ENCODE data around the gene RIMKLB. TPM values are rescaled to one million over a fixed set of nuclear protein-coding genes. Genes with fewer than 3 reads are reported as not detected.
"Not testable (repeated sequence)": the region's sequence is repeated elsewhere in the genome, so short reads cannot be mapped to it uniquely, and the experiment has no call there.

The RIMKLB gene
- polyA plus RNA-seq, 3 donors from 2014 or later = 0.13 to 4.1 (median 1.6) TPM

DNA sequence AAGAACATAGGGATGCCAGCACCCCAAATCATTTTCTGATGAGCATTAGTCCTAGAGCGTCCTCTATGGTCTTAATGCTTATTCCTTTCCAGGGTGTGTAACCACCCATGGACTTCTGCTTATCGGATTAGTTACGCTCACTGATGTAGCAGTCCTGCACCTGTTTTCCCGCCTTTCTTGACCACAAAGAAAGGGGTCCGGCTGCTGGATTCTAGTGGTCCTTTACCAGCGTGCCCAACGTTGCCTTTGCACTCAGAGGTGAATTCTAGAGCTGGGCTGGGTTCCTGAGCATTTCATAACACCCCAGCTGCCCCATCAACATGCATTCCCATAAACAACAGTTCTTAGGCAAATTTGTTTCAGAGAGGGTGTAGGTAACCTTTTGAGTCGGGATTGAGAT, 68.3 kb downstream of the RIMKLB start:
- H3K4me1 Mint-ChIP-seq; H3K4me3 Mint-ChIP-seq; DNase-seq; H3K9me3 Mint-ChIP-seq; H3K27me3 Mint-ChIP-seq (ENCODE audit: low read depth in 3 of 3); H3K27ac Mint-ChIP-seq; H3K36me3 Mint-ChIP-seq: not testable (repeated sequence)

DNA sequence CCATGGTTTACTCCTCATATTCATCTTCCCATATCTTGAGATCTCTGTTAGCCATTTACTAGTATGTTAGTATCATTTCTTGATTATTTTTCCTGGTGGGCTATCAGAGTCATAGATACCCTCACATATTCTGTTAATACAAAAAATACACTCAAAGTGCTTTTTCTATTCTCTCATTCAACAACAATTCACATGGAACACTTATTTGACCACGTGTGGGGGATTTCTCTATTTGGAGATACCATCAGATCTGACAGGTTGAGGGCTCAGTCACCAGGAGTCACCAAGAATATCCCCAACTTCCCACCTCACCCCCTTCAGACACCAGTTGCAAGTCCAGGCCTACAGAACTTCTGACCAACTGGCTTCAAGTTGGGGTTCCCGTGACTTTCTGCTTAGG, 72.7 kb downstream of the RIMKLB start:
- no peaks in the 10 kb centered on the region for H3K27me3 Mint-ChIP-seq (ENCODE audit: low read depth in 3 of 3)
- no peak for DNase-seq
- H3K4me3 Mint-ChIP-seq = no peak overlapping the region
- no peak overlapping the region for H3K27ac Mint-ChIP-seq
- no peaks in the 10 kb centered on the region for H3K4me1 Mint-ChIP-seq
- peaks cover 0 to 14% (median 10%) of the 10 kb centered on the region in 3 donors for H3K36me3 Mint-ChIP-seq
- no peaks in the 10 kb centered on the region for H3K9me3 Mint-ChIP-seq

DNA sequence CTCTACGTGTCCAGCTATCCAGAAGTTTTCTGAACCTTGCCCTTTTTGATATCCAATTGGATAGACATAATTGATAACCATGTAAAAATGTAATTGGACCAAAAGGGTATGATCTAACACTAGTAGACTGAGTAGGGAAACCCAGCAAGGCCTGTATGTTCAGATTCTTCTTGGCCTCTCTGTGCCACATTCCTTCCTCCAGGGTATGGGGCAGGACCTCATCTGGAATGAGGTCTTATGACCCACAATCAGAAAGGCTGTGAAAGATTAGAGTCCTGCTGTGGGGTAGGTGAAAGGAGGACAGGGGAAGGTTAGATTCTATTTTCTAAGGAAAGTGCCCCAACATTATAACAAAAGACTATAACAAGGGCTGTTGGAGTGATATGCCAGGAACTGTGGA, 73.3 kb downstream of the RIMKLB start:
- no peak for DNase-seq
- H3K4me1 Mint-ChIP-seq = no peaks in the 10 kb centered on the region
- H3K27me3 Mint-ChIP-seq (ENCODE audit: low read depth in 3 of 3) = no peaks in the 10 kb centered on the region
- H3K4me3 Mint-ChIP-seq = no peak overlapping the region
- peaks cover 0 to 18% (median 10%) of the 10 kb centered on the region in 3 donors for H3K36me3 Mint-ChIP-seq
- H3K27ac Mint-ChIP-seq = no peak overlapping the region
- H3K9me3 Mint-ChIP-seq = no peaks in the 10 kb centered on the region

DNA sequence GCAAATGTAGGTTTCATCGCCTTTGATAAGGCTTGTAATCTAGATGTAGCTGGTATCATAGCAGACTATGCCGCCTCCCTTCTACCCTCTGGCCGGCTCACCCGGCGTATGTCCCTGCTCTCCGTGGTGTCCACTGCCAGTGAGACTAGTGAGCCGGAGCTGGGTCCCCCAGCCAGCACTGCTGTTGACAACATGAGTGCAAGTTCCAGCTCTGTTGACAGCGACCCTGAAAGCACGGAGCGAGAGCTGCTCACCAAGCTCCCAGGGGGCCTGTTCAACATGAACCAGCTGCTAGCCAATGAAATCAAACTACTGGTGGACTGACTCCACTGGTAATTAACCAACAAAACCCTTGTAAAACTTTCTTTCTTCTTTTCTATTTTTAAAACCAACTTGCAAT, 75.7 kb downstream of the RIMKLB start:
- Mint-ChIP-seq H3K27me3 (ENCODE audit: low read depth in 3 of 3) (peaks cover 0 to 2% (median 0%) of the 10 kb centered on the region in 3 donors), H3K27ac (no peak overlapping the region), H3K4me1 (no peaks in the 10 kb centered on the region), H3K9me3 (no peaks in the 10 kb centered on the region), H3K4me3 (no peak overlapping the region), H3K36me3 (peaks cover 0 to 23% (median 15%) of the 10 kb centered on the region in 3 donors)
- DNase-seq = no peak

DNA sequence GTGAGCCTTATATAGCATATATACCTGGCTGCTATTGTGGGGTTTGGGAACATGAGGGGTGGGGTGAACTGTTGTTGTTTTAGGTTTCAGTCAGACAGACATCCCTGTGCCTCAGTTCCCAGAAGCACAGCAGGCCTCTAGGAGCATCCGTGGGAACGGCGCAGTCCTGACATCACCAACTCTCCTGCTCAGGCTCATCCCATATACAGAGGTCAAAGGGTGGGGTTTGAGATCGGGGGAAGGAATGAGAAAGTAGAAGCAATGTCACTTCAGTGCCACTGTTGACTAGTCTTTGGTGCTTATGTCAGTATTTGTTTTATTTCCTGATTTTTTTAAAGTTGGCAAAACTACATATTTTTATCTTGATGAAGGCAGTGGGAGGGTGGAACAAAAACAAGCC, 81.5 kb downstream of the RIMKLB start:
- DNase-seq = no peak
- Mint-ChIP-seq H3K36me3 (peaks cover 8 to 27% (median 22%) of the 10 kb centered on the region in 3 donors), H3K27me3 (ENCODE audit: low read depth in 3 of 3) (peaks cover 0 to 2% (median under 1%) of the 10 kb centered on the region in 3 donors), H3K9me3 (no peaks in the 10 kb centered on the region), H3K27ac (no peak overlapping the region), H3K4me1 (no peaks in the 10 kb centered on the region), H3K4me3 (no peak overlapping the region)

DNA sequence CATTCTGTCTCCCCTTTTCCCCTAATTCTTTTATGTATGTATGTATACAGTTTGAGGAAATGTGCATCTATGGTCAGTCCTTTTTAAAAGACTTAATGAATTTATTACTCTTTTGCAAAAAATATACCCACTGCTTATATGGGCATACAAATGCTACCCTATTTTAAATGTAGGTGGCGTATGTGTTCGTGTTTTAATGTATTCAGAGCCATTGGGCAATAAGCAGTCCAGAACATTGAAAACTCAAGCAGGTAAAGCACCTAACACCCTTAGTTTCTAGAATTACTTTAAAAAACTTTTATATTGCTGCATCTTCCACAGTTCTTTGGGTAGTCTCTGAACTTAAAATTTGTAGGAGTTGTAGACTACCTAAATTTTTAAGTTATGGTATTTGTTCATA, 82.1 kb downstream of the RIMKLB start:
- H3K36me3 Mint-ChIP-seq = peaks cover 8 to 22% (median 21%) of the 10 kb centered on the region in 3 donors

DNA sequence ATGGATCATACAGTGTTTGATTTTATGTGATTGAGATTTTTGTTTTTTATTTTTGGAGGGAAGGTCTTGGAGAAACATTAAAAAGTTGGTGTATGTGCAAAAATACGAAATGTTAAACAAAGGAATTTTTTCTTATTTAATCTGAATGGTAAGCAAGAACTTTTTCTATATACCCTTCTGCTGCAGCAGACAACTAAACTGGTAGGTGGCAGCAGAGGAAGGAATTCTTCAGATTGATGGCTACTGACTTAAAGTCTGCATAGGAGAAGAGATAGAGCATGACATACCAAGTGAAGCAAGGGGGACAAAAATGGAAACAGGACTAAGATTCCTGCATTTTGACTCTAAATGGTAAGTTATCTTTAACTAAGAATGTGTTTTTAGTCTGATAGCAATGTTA, 82.6 kb downstream of the RIMKLB start:
- Mint-ChIP-seq H3K9me3 (no peaks in the 10 kb centered on the region), H3K36me3 (peaks cover 8 to 20% (median 16%) of the 10 kb centered on the region in 3 donors), H3K27ac (no peak overlapping the region), H3K4me3 (no peak overlapping the region), H3K27me3 (ENCODE audit: low read depth in 3 of 3) (peaks cover 0 to 2% (median 2%) of the 10 kb centered on the region in 3 donors), H3K4me1 (no peaks in the 10 kb centered on the region)
- no peak for DNase-seq

More for the DNA sequence above, 82.1 kb downstream of the RIMKLB start:
- no peak overlapping the region for H3K4me3 Mint-ChIP-seq
- H3K9me3 Mint-ChIP-seq = no peaks in the 10 kb centered on the region
- DNase-seq = no peak
- peaks cover 0 to 2% (median 2%) of the 10 kb centered on the region in 3 donors for H3K27me3 Mint-ChIP-seq (ENCODE audit: low read depth in 3 of 3)
- no peaks in the 10 kb centered on the region for H3K4me1 Mint-ChIP-seq
- H3K27ac Mint-ChIP-seq = no peak overlapping the region

DNA sequence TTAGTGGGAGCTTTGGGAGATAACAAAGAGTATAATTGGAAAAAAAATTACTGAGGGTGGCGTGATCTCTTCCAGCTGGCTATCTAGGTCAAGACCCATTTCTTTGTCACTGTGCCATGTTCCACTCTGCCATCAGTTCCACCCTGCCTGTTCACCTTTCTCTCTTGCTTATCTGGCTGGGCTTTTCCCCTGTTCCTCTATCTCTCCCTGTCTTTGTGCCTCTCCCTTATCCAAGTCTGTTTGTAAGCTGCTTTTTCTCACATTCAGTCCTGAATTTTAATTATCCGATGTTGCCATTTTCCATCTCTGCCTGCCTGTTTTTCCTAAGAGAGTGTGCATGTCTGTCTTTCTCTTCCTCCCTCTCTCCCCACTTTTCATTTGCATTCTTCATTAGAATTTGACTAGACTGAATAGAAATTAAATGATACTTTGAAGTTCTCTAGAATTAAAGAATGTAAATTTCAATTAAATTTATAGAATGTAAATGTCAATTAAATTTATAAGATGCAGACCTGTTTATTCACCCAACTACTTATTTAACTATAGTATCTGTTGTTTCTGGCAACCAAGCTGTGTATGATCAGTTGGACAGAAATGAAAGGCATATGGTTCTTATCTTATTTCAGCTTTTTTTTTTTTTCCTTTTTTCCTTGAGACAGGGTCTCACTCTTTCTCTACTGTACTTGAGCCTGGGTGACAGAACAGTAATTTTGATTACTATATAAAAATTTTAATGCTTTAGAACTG, 83.8 kb downstream of the RIMKLB start:
- H3K27ac Mint-ChIP-seq = no peak overlapping the region
- no peak for DNase-seq
- H3K4me3 Mint-ChIP-seq = no peak overlapping the region
- peaks cover 8 to 20% (median 11%) of the 10 kb centered on the region in 3 donors for H3K36me3 Mint-ChIP-seq
- H3K9me3 Mint-ChIP-seq = no peaks in the 10 kb centered on the region
- H3K27me3 Mint-ChIP-seq (ENCODE audit: low read depth in 3 of 3) = peaks cover 0 to 2% (median 2%) of the 10 kb centered on the region in 3 donors
- H3K4me1 Mint-ChIP-seq = no peaks in the 10 kb centered on the region

DNA sequence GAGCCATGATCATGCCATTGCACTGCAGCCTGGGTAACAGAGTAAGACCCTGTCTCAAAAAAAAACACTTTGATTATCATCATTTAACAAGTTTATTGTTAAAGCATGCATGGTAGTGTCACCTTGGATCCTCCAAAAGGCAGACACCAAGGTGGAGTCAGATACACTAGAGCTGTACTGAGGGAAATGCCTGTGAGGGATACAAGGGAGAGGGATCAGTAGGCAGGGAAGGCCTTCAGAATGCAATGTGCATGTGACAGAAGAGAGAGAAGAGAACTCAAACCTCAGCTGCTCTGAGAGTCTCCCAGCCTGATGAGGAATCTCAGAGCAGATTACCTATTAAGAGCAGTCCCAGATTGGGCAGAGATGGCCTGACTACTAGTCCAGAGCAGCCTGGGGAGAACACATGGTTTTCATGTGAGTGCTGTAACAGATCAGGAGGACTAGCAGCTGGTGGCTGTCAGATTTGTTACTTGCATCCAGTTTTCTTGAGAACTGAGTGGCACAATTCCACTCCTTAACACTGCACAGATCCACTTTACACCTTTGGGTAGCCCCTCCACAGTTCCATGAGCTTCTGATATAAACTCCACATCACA, 86.6 kb downstream of the RIMKLB start:
- peaks cover 0 to 2% (median 0%) of the 10 kb centered on the region in 3 donors for H3K27me3 Mint-ChIP-seq (ENCODE audit: low read depth in 3 of 3)
- no peaks in the 10 kb centered on the region for H3K9me3 Mint-ChIP-seq
- H3K27ac Mint-ChIP-seq = no peak overlapping the region
- H3K36me3 Mint-ChIP-seq = peaks cover 4 to 12% (median 8%) of the 10 kb centered on the region in 3 donors
- H3K4me3 Mint-ChIP-seq = no peak overlapping the region
- DNase-seq = no peak
- no peaks in the 10 kb centered on the region for H3K4me1 Mint-ChIP-seq

DNA sequence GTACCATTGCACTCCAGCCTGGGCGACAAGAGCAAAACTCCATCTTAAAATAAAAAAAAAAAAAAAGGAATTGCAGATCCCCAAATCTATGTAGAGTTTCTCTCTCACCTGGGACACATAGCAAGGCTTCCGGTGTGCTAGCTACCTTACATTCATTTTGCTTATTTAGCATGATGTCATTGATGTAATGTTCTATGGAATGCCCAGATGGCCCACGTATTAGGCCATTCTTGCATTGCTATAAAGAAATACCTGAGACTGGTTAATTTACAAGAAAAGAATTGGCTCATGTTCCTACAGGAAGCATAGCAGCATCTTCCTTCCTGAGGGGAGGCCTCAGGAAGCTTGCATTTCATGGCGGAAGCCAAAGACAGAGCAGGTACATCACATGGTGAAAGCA, 87.7 kb downstream of the RIMKLB start:
- Mint-ChIP-seq H3K4me1 (no peaks in the 10 kb centered on the region), H3K4me3 (no peak overlapping the region), H3K27ac (no peak overlapping the region), H3K9me3 (no peaks in the 10 kb centered on the region), H3K27me3 (ENCODE audit: low read depth in 3 of 3) (peaks cover 0 to 2% (median 0%) of the 10 kb centered on the region in 3 donors), H3K36me3 (peaks cover 4 to 12% (median 8%) of the 10 kb centered on the region in 3 donors)
- no peak for DNase-seq

DNA sequence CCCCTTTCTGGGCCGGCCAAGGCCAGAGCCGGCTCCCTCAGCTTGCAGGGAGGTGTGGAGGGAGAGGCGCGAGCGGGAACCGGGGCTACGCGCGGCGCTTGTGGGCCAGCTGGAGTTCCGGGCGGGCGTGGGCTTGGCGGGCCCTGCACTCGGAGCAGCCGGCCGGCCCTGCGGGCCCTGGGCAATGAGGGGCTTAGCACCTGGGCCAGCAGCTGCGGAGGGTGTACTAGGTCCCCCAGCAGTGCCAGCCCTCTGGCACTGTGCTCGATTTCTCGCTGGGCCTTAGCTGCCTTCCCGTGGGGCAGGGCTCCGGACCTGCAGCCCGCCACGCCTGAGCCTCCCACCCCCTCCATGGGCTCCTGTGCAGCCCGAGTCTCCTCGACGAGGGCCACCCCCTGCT, 89.4 kb downstream of the RIMKLB start:
- not testable (repeated sequence) for H3K4me3 Mint-ChIP-seq; H3K9me3 Mint-ChIP-seq; DNase-seq; H3K27ac Mint-ChIP-seq; H3K36me3 Mint-ChIP-seq; H3K27me3 Mint-ChIP-seq (ENCODE audit: low read depth in 3 of 3); H3K4me1 Mint-ChIP-seq

DNA sequence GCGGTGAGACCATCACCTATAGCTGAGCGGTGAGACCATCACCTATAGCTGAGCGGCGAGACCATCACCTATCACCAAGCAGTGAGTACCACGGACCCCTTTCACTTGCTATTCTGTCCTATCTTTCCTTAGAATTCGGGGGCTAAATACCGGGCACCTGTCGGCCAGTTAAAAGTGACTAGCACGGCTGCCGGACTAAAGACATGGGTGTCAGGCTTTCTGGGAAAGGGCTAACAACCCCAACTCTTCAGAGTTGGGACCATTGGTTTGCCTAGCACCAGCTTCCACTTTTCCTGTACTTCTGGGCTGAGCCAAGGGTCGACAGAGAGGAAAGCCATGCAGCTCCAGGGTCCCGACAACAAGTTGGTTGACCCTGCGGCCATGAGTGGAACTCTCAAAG, 90.9 kb downstream of the RIMKLB start:
- H3K4me3 Mint-ChIP-seq = peak overlapping the region; percentile 43 to 84 (median 80)
- not testable (repeated sequence) for H3K9me3 Mint-ChIP-seq; H3K27me3 Mint-ChIP-seq (ENCODE audit: low read depth in 3 of 3); H3K36me3 Mint-ChIP-seq; H3K4me1 Mint-ChIP-seq
- peak in 1 of 3 donors; percentile 2 for DNase-seq
- H3K27ac Mint-ChIP-seq = peak overlapping the region in 1 of 6 donors; percentile 64

DNA sequence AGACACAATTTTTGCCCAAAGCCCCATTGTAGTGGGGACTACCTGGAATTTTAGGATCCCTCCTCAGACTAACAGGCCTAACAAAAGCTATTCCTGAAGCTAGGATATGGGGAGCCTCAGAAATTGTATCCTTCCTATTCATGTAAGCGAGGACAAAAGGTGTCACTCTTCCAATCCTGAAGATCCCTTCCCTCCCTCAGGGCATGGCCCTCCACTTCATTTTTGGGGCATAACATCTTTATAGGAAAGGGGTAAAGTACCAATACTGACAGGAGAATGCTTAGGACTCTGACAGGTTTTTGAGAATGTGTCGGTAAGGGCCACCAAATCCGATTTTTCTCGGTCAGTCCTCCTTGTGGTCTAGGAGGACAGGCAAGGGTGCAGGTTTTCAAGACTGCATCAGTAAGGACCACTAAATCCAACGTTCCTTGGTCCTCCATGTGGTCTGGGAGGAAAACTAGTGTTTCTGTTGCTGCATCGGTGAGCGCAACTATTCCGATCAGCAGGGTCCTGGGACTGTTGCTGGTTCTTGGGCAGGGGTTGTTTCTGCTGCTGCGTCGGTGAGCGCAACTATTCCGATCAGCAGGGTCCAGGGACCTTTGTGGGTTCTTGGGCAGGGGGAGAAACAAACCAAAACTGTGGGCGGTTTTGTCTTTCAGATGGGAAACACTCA, 91.7 kb downstream of the RIMKLB start:
- not testable (repeated sequence) for DNase-seq; H3K27ac Mint-ChIP-seq; H3K4me1 Mint-ChIP-seq; H3K36me3 Mint-ChIP-seq; H3K27me3 Mint-ChIP-seq (ENCODE audit: low read depth in 3 of 3); H3K9me3 Mint-ChIP-seq
- peak overlapping the region in 4 of 5 donors; percentile 77 to 84 (median 81) for H3K4me3 Mint-ChIP-seq

DNA sequence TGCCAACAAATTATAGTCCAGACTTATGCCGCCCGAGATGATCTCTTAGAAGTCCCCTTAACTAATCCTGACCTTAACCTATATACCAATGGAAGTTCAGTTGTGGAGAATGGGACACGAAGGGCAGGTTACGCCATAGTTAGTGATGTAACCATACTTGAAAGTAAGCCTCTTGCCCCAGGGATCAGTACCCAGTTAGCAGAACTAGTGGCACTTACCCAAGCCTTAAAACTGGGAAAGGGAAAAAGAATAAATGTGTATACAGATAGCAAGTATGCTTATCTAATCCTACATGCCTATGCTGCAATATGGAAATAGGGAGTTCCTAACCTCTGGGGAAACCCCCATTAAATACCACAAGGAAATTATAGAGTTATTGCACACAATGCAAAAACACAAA, 95.4 kb downstream of the RIMKLB start:
- H3K36me3 Mint-ChIP-seq; H3K4me1 Mint-ChIP-seq; H3K27ac Mint-ChIP-seq; DNase-seq; H3K27me3 Mint-ChIP-seq (ENCODE audit: low read depth in 3 of 3); H3K9me3 Mint-ChIP-seq; H3K4me3 Mint-ChIP-seq: not testable (repeated sequence)
